H1 (cell line): Measurements from ENCODE around the gene MYH2. TPM values are rescaled to one million over a fixed set of nuclear protein-coding genes. Genes with fewer than 3 reads are reported as not detected.

ENCODE experiments used
- CTCF ChIA-PET: fragments of 300-600 bp; sonication (Branson Sonifier 250); formaldehyde crosslinking; loops from one replicate; lab custom pipeline; 2021; ENCODE audit not compliant: partially characterized antibody; lab: Charles Lee
- POLR2A ChIA-PET: fragments of 300-600 bp; sonication (Branson Sonifier 250); formaldehyde crosslinking; loops from one replicate; lab custom pipeline; 2021; ENCODE audit warnings: inconsistent platforms; ENCODE audit not compliant: partially characterized antibody; lab: Charles Lee
- DNase-seq, 2 experiments: peaks; one replicate each; pipeline versions ENCODE4 v3.0.0 to v3.0.0-alpha.2; 2010 to 2022; ENCODE audit warnings: low spot score in 2 of 2, low read depth in 1 of 2, mixed read lengths in 1 of 2
- FAIRE-seq: peaks from 2 replicates; lab custom pipeline; 2011; peaks lifted over from hg19 to GRCh38; lab: Jason Lieb, UNC
- H2AFZ ChIP-seq: 2 replicates; pipeline ENCODE4 v1.8.1; 2012; ENCODE audit warnings: low read length, inconsistent platforms
- H2AK5ac ChIP-seq: 2 replicates; pipeline ENCODE4 v1.6.1; 2013; ENCODE audit warnings: low read depth, low read length
- H2BK120ac ChIP-seq: replicated peaks from 2 replicates; pipeline ENCODE3; 2013; ENCODE audit warnings: low read depth, low read length, inconsistent platforms
- H2BK12ac ChIP-seq: 2 replicates; pipeline ENCODE4 v1.6.1; 2013; ENCODE audit warnings: low read depth, low read length
- H2BK15ac ChIP-seq: 2 replicates; pipeline ENCODE4 v1.6.1; 2013; ENCODE audit warnings: low read length
- H2BK20ac ChIP-seq: 2 replicates; pipeline ENCODE4 v1.6.1; 2013; ENCODE audit warnings: low read length
- H2BK5ac ChIP-seq: 2 replicates; pipeline ENCODE4 v1.6.1; 2013; ENCODE audit warnings: low read depth, low read length
- H3K14ac ChIP-seq: 2 replicates; pipeline ENCODE4 v1.6.1; 2013; ENCODE audit warnings: inconsistent platforms; ENCODE audit not compliant: insufficient read length
- H3K18ac ChIP-seq: 2 replicates; pipeline ENCODE4 v1.6.1; 2013; ENCODE audit warnings: low read length; ENCODE audit errors: extremely low read depth
- H3K23ac ChIP-seq: 2 replicates; pipeline ENCODE4 v1.6.1; 2013; ENCODE audit warnings: inconsistent platforms; ENCODE audit not compliant: insufficient read length
- H3K23me2 ChIP-seq: 2 replicates; pipeline ENCODE4 v1.6.1; 2013; ENCODE audit warnings: low read depth, low read length
- H3K27ac ChIP-seq: 2 replicates; pipeline ENCODE4 v1.6.1; 2011; ENCODE audit warnings: low read depth, low read length, inconsistent platforms
- H3K27me3 ChIP-seq, 4 experiments: replicated peaks in 1 of 4; 1 replicate in 1 of 4; 2 replicates in 3 of 4; pipeline versions ENCODE4 v1.6.1 to v1.8.1; 2011 to 2013; ENCODE audit warnings: low read length in 3 of 4, mild to moderate bottlenecking in 3 of 4, inconsistent platforms in 2 of 4, mixed read lengths in 2 of 4, moderate library complexity in 1 of 4; ENCODE audit not compliant: control insufficient read depth in 3 of 4, insufficient read depth in 3 of 4; ENCODE audit errors: extremely low read depth in 1 of 4
- H3K36me3 ChIP-seq, 4 experiments: 2 replicates each; pipeline versions ENCODE4 v1.6.1 to v1.8.1; 2011 to 2013; ENCODE audit warnings: mild to moderate bottlenecking in 4 of 4, low read length in 3 of 4, moderate library complexity in 2 of 4, control low read depth in 1 of 4, inconsistent platforms in 1 of 4; ENCODE audit not compliant: insufficient read depth in 4 of 4, control insufficient read depth in 2 of 4
- H3K4ac ChIP-seq: replicated peaks from 2 replicates; pipeline ENCODE3; 2013; ENCODE audit warnings: low read length, low read depth, mixed read lengths, inconsistent platforms; ENCODE audit not compliant: insufficient read length
- H3K4me1 ChIP-seq, 4 experiments: replicated peaks in 1 of 4; 1 replicate in 1 of 4; 2 replicates in 3 of 4; pipeline versions ENCODE4 v1.6.1 to v1.8.1; 2011 to 2013; ENCODE audit warnings: low read length in 3 of 4, inconsistent platforms in 2 of 4, mixed read lengths in 1 of 4; ENCODE audit not compliant: insufficient read depth in 4 of 4, control insufficient read depth in 3 of 4
- H3K4me2 ChIP-seq, 2 experiments: 2 replicates each; pipeline versions ENCODE4 v1.6.1 to v1.8.1; 2011 to 2013; ENCODE audit warnings: low read depth in 2 of 2, low read length in 2 of 2, control low read depth in 1 of 2, inconsistent platforms in 1 of 2, mild to moderate bottlenecking in 1 of 2; ENCODE audit not compliant: insufficient read depth in 1 of 2
- H3K4me3 ChIP-seq, 4 experiments: fragments of 200-600, 300-600 bp in 1 of 4; sonication (generic), shearing (Covaris generic), sonication (Bioruptor Twin) in 1 of 4; 2 replicates each; pipeline versions ENCODE4 v1.5.1 to v1.8.1; 2011 to 2016; ENCODE audit warnings: low read length in 4 of 4, low read depth in 3 of 4, control low read depth in 2 of 4, inconsistent platforms in 2 of 4, mild to moderate bottlenecking in 2 of 4, mixed read lengths in 1 of 4, moderate library complexity in 1 of 4; ENCODE audit not compliant: insufficient read depth in 2 of 4; ENCODE audit errors: extremely low read depth in 1 of 4
- H3K56ac ChIP-seq: replicated peaks from 2 replicates; pipeline ENCODE3; 2013; ENCODE audit warnings: low read depth, mild to moderate bottlenecking, mixed read lengths, low read length, inconsistent platforms; ENCODE audit not compliant: insufficient read length
- H3K79me1 ChIP-seq: 2 replicates; pipeline ENCODE4 v1.6.1; 2013; ENCODE audit warnings: low read depth, low read length, control low read depth
- H3K79me2 ChIP-seq, 2 experiments: 2 replicates each; pipeline versions ENCODE4 v1.6.1 to v1.8.1; 2012 to 2013; ENCODE audit warnings: low read length in 2 of 2, mild to moderate bottlenecking in 2 of 2, inconsistent platforms in 1 of 2; ENCODE audit not compliant: insufficient read depth in 2 of 2, control insufficient read depth in 1 of 2
- H3K9ac ChIP-seq, 4 experiments: replicated peaks in 1 of 4; 1 replicate in 1 of 4; 2 replicates in 3 of 4; pipeline versions ENCODE4 v1.6.1 to v1.8.1; 2011 to 2013; ENCODE audit warnings: low read depth in 3 of 4, low read length in 3 of 4, control low read depth in 2 of 4, mild to moderate bottlenecking in 2 of 4, moderate library complexity in 2 of 4, inconsistent platforms in 1 of 4; ENCODE audit errors: extremely low read depth in 1 of 4
- H3K9me3 ChIP-seq, 2 experiments: 2 replicates each; pipeline versions ENCODE4 v1.6.1 to v1.8.1; 2012 to 2013; ENCODE audit warnings: mild to moderate bottlenecking in 2 of 2, moderate library complexity in 2 of 2, control low read depth in 1 of 2, inconsistent platforms in 1 of 2, low read depth in 1 of 2, low read length in 1 of 2, mixed read lengths in 1 of 2; ENCODE audit not compliant: insufficient read depth in 2 of 2
- H4K20me1 ChIP-seq, 2 experiments: replicated peaks in 1 of 2; 2 replicates each; pipeline versions ENCODE3 to v1.8.1; 2011 to 2013; ENCODE audit warnings: inconsistent platforms in 2 of 2, low read length in 2 of 2, mild to moderate bottlenecking in 1 of 2; ENCODE audit not compliant: insufficient read depth in 2 of 2, control insufficient read depth in 1 of 2
- H4K5ac ChIP-seq: 2 replicates; pipeline ENCODE4 v1.6.1; 2013; ENCODE audit warnings: low read length, low read depth, mixed read lengths, inconsistent platforms; ENCODE audit not compliant: insufficient read length
- H4K8ac ChIP-seq: 2 replicates; pipeline ENCODE4 v1.8.0; 2013; ENCODE audit warnings: mild to moderate bottlenecking, moderate library complexity, low read length, inconsistent platforms; ENCODE audit not compliant: insufficient read depth; ENCODE audit errors: extremely low read depth
- H4K91ac ChIP-seq: replicated peaks from 2 replicates; pipeline ENCODE3; 2013; ENCODE audit warnings: low read length, mixed read lengths, inconsistent platforms; ENCODE audit not compliant: insufficient read length
- CHD2 ChIP-seq: IDR thresholded peaks from 2 replicates; pipeline ENCODE4 v1.6.1; 2012; ENCODE audit warnings: low read length, improper control_type of control experiment
- CTBP2 ChIP-seq: IDR thresholded peaks from 2 replicates; pipeline ENCODE4 v1.7.0; 2011; ENCODE audit warnings: borderline replicate concordance, mild to moderate bottlenecking, moderate library complexity, mixed read lengths, low read length; ENCODE audit not compliant: insufficient read depth, insufficient read length
- GABPA ChIP-seq: IDR thresholded peaks from 2 replicates; pipeline ENCODE4 v1.6.1; 2011; ENCODE audit warnings: mild to moderate bottlenecking, low read length, moderate library complexity, borderline replicate concordance; ENCODE audit not compliant: insufficient read depth
- HDAC2 ChIP-seq, 2 experiments: fragments of 300-600 bp in 1 of 2; sonication (generic) in 1 of 2; IDR thresholded peaks; 2 replicates each; pipeline ENCODE4 v1.6.1; 2011 to 2012; ENCODE audit warnings: low read depth in 2 of 2, low read length in 2 of 2, mild to moderate bottlenecking in 2 of 2, moderate library complexity in 2 of 2, borderline replicate concordance in 1 of 2, inconsistent platforms in 1 of 2
- POU5F1 ChIP-seq: IDR thresholded peaks from 2 replicates; pipeline ENCODE4 v1.6.1; 2011; ENCODE audit warnings: low read depth, mild to moderate bottlenecking, low read length, moderate library complexity
- RFX5 ChIP-seq: IDR thresholded peaks from 2 replicates; pipeline ENCODE4 v1.6.1; 2011; ENCODE audit warnings: low read depth, low read length, improper control_type of control experiment, borderline replicate concordance
- RXRA ChIP-seq: IDR thresholded peaks from 2 replicates; pipeline ENCODE4 v1.6.1; 2011; ENCODE audit warnings: low read depth, mild to moderate bottlenecking, low read length, moderate library complexity; ENCODE audit not compliant: insufficient read depth
- TAF7 ChIP-seq: optimal IDR thresholded peaks from 2 replicates; pipeline ENCODE3; 2011; ENCODE audit warnings: low read depth, mild to moderate bottlenecking, inconsistent platforms, low read length, moderate library complexity, borderline replicate concordance
- WGBS, 2 experiments: shearing (Covaris generic) in 1 of 2; methylation state at CpG; one replicate each; pipeline versions ENCODE4 v1.1.6 to v1.1.7; 2013 to 2015; ENCODE audit warnings: low lambda C conversion rate in 2 of 2, mixed read lengths in 2 of 2, inconsistent platforms in 1 of 2, low coverage in 1 of 2, missing lambda C conversion rate in 1 of 2; ENCODE audit not compliant: insufficient replicate concordance in 2 of 2, insufficient coverage in 1 of 2, insufficient read length in 1 of 2; ENCODE audit errors: extremely low coverage in 1 of 2, missing lambda C conversion rate in 1 of 2; 5-methylcytosine and 5-hydroxymethylcytosine counted together
- polyA plus RNA-seq, 7 experiments: library from polyadenylated mRNA; depleted of rRNA in 3 of 7; stranded (reverse) in 5 of 7; unstranded in 2 of 7; fragments of >200 nt in 5 of 7; fragments of 200-250 nt in 2 of 7; gene quantifications; 1 replicate in 5 of 7; 2 replicates in 1 of 7; 4 replicates in 1 of 7; pipeline versions ENCODE4 v1.2.1 to v1.2.3, GENCODE V29; 2011 to 2013; ENCODE audit warnings: missing spikeins in 2 of 7, mixed read lengths in 2 of 7
- total RNA-seq: library from RNA; stranded (reverse); fragmentation: NEBNext Ultra II Directional; extraction: Animal tissue kit (Norgen Biotek cat#: 25700); gene quantifications from 2 replicates; pipeline ENCODE4 v1.2.1, GENCODE V29; 2021
- TF ChIP-seq, protein P1 (sequence below), 3 experiments: IDR thresholded peaks; 1 replicate in 2 of 3; 2 replicates in 1 of 3; pipeline versions ENCODE4 v1.5.1 to v1.6.1; 2011; ENCODE audit warnings: low read length in 3 of 3, mild to moderate bottlenecking in 3 of 3, inconsistent platforms in 2 of 3, low read depth in 1 of 3, moderate library complexity in 1 of 3; ENCODE audit not compliant: insufficient read depth in 1 of 3; ENCODE audit errors: control extremely low read depth in 1 of 3
- TF ChIP-seq, protein P2 (sequence below): IDR thresholded peaks from 2 replicates; pipeline ENCODE4 v1.6.1; 2012; ENCODE audit warnings: inconsistent platforms

MYH2 gene
- total and polyA plus RNA-seq, 2 of the 8 experiments (the other 6 are each of a cell fraction or from before 2014, with no cell fraction given): 1.0 to 9.0 TPM

DNA sequence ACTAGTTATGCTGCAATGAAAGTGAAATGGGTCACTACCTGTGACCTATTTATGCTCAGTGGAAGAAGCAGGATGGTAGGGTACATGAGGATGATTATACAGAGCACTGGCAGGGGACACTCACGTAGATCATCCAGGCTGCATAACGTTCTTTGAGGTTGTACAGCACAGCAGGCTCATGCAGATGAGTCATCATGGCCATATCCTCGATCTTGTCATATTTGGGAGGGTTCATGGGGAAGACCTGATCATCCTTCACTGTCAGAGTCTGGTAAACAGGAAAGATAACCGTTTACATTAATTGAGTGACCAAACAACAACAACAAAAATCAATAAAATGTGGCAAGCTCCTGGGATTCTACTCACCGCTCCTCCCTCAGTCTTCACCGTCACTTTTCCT, 2.1 kb downstream of the MYH2 start:
- CTCF ChIA-PET: no interaction called here
- H2AFZ ChIP-seq: no peak overlapping the region
- no peak for TF ChIP-seq CHD2
- no peak for TF ChIP-seq POU5F1
- TF ChIP-seq CTBP2: no peak
- TF ChIP-seq RFX5: no peak
- TF ChIP-seq, protein P1, sequence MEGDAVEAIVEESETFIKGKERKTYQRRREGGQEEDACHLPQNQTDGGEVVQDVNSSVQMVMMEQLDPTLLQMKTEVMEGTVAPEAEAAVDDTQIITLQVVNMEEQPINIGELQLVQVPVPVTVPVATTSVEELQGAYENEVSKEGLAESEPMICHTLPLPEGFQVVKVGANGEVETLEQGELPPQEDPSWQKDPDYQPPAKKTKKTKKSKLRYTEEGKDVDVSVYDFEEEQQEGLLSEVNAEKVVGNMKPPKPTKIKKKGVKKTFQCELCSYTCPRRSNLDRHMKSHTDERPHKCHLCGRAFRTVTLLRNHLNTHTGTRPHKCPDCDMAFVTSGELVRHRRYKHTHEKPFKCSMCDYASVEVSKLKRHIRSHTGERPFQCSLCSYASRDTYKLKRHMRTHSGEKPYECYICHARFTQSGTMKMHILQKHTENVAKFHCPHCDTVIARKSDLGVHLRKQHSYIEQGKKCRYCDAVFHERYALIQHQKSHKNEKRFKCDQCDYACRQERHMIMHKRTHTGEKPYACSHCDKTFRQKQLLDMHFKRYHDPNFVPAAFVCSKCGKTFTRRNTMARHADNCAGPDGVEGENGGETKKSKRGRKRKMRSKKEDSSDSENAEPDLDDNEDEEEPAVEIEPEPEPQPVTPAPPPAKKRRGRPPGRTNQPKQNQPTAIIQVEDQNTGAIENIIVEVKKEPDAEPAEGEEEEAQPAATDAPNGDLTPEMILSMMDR (IDR thresholded peaks at IDR 0.05; ENCODE audit: control extremely low read depth in 1 of 3, insufficient read depth in 1 of 3, low read depth in 1 of 3, low read length in 3 of 3): no peak
- TF ChIP-seq TAF7: no peak
- TF ChIP-seq RXRA: no peak
- TF ChIP-seq, protein P2, sequence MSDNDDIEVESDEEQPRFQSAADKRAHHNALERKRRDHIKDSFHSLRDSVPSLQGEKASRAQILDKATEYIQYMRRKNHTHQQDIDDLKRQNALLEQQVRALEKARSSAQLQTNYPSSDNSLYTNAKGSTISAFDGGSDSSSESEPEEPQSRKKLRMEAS: no peak
- TF ChIP-seq GABPA: no peak
- no peak for TF ChIP-seq HDAC2 (IDR thresholded peaks at IDR 0.05; ENCODE audit: borderline replicate concordance in 1 of 2, low read depth in 2 of 2, low read length in 2 of 2)

More for the DNA sequence above, 2.1 kb downstream of the MYH2 start:
- H3K79me2 ChIP-seq: no peaks in the 10 kb centered on the region
- WGBS, 2 experiments: 95% methylated on average over 6 of the region's 6 CpGs; no CpG with 5 or more reads in 1 of the 2 experiments
- no peak overlapping the region for H3K9ac ChIP-seq
- no peak for DNase-seq
- H3K14ac ChIP-seq: no peak overlapping the region
- POLR2A ChIA-PET: no interaction called here
- H3K23me2 ChIP-seq: no peaks in the 10 kb centered on the region; the same call in 1 of the 2 replicates
- no peak for FAIRE-seq
- H3K4ac ChIP-seq: no peak overlapping the region
- H3K4me1 ChIP-seq: peaks cover 3 to 12% (median 6%) of the 10 kb centered on the region in 4 experiments; a peak in 5 of 7 replicates
- H3K79me1 ChIP-seq: no peaks in the 10 kb centered on the region
- no peak overlapping the region for H3K4me2 ChIP-seq
- H3K18ac ChIP-seq: no peak overlapping the region
- H2BK5ac ChIP-seq: no peak overlapping the region
- H2AK5ac ChIP-seq: no peak overlapping the region
- H3K27ac ChIP-seq: no peak overlapping the region
- no peaks in the 10 kb centered on the region for H3K27me3 ChIP-seq
- no peak overlapping the region for H2BK120ac ChIP-seq
- H4K8ac ChIP-seq: no peak overlapping the region
- H4K91ac ChIP-seq: peak overlapping the region; percentile 82
- no peak overlapping the region for H3K56ac ChIP-seq
- H2BK15ac ChIP-seq: no peak overlapping the region
- H4K20me1 ChIP-seq: no peaks in the 10 kb centered on the region
- H2BK20ac ChIP-seq: peak overlapping the region; percentile 62; the same call in 1 of the 2 replicates
- H3K4me3 ChIP-seq: no peak overlapping the region
- no peak overlapping the region for H4K5ac ChIP-seq
- H3K9me3 ChIP-seq: no peaks in the 10 kb centered on the region
- H3K23ac ChIP-seq: no peak overlapping the region
- peak overlapping the region; percentile 53; the same call in 1 of the 2 replicates for H2BK12ac ChIP-seq
- no peaks in the 10 kb centered on the region; a peak in 1 of 8 replicates for H3K36me3 ChIP-seq
